Urinary bladder (tissue), 2 donors: ENCODE results near the gene MAP3K2. TPM values are rescaled to one million over a fixed set of nuclear protein-coding genes. Genes with fewer than 3 reads are reported as not detected.

Experiments used
- polyA plus RNA-seq: library from polyadenylated mRNA; stranded (reverse); fragments of 200-250 nt; gene quantifications from one replicate; pipeline ENCODE4 v1.2.3, GENCODE V29; 2013
- small RNA-seq: library from RNA; depleted of rRNA; stranded (forward); fragments of <200 nt; gene quantifications from one replicate; pipeline ENCODE3, GENCODE V24; 2014
- total RNA-seq: library from RNA; depleted of rRNA; stranded (reverse); fragments of >200 nt; gene quantifications from one replicate; pipeline ENCODE4 v1.2.3, GENCODE V29; 2014
- donor health status: healthy.

MAP3K2 gene
- total and polyA plus RNA-seq, 2 donors: 11.3 to 61.3 TPM

Small RNAs within 50 kb of the gene (small RNA-seq; reads per million reads assigned to genes)
- gene MIR4783: not detected
- not detected for gene RNU6-1147P

Other genes with a start within 250 kb of the MAP3K2 start
- 7.8 TPM for gene CYP27C1, start 167.7 kb downstream of the MAP3K2 start, total RNA-seq
- 0.70 TPM for gene CYP27C1, start 167.7 kb downstream of the MAP3K2 start, polyA plus RNA-seq
- gene ERCC3, start 93.8 kb downstream of the MAP3K2 start, total RNA-seq: 36.0 TPM
- gene ERCC3, start 93.8 kb downstream of the MAP3K2 start, polyA plus RNA-seq: 38.2 TPM
- gene PROC, start 30.5 kb upstream of the MAP3K2 start, total RNA-seq: 0.74 TPM
- 0.43 TPM for gene PROC, start 30.5 kb upstream of the MAP3K2 start, polyA plus RNA-seq
- 38.9 TPM for gene IWS1, start 138.5 kb upstream of the MAP3K2 start, total RNA-seq
- gene IWS1, start 138.5 kb upstream of the MAP3K2 start, polyA plus RNA-seq: 29.9 TPM
- gene MYO7B, start 147.7 kb upstream of the MAP3K2 start, total RNA-seq: 0.11 TPM
- 0.51 TPM for gene MYO7B, start 147.7 kb upstream of the MAP3K2 start, polyA plus RNA-seq